H1 (cell line): ENCODE results near the gene CPEB1. TPM values are rescaled to one million over a fixed set of nuclear protein-coding genes. Genes with fewer than 3 reads are reported as not detected.

Experiments used
- CTCF ChIA-PET: fragments of 300-600 bp; sonication (Branson Sonifier 250); formaldehyde crosslinking; loops from one replicate; lab custom pipeline; 2021; ENCODE audit not compliant: partially characterized antibody; lab: Charles Lee
- POLR2A ChIA-PET: fragments of 300-600 bp; sonication (Branson Sonifier 250); formaldehyde crosslinking; loops from one replicate; lab custom pipeline; 2021; ENCODE audit warnings: inconsistent platforms; ENCODE audit not compliant: partially characterized antibody; lab: Charles Lee
- DNase-seq, 2 experiments: peaks; one replicate each; pipeline versions ENCODE4 v3.0.0 to v3.0.0-alpha.2; 2010 to 2022; ENCODE audit warnings: low spot score in 2 of 2, low read depth in 1 of 2, mixed read lengths in 1 of 2
- FAIRE-seq: peaks from 2 replicates; lab custom pipeline; 2011; peaks lifted over from hg19 to GRCh38; lab: Jason Lieb, UNC
- H2AFZ ChIP-seq: 2 replicates; pipeline ENCODE4 v1.8.1; 2012; ENCODE audit warnings: low read length, inconsistent platforms
- H2AK5ac ChIP-seq: 2 replicates; pipeline ENCODE4 v1.6.1; 2013; ENCODE audit warnings: low read depth, low read length
- H2BK120ac ChIP-seq: replicated peaks from 2 replicates; pipeline ENCODE3; 2013; ENCODE audit warnings: low read depth, low read length, inconsistent platforms
- H2BK12ac ChIP-seq: 2 replicates; pipeline ENCODE4 v1.6.1; 2013; ENCODE audit warnings: low read depth, low read length
- H2BK15ac ChIP-seq: 2 replicates; pipeline ENCODE4 v1.6.1; 2013; ENCODE audit warnings: low read length
- H2BK20ac ChIP-seq: 2 replicates; pipeline ENCODE4 v1.6.1; 2013; ENCODE audit warnings: low read length
- H2BK5ac ChIP-seq: 2 replicates; pipeline ENCODE4 v1.6.1; 2013; ENCODE audit warnings: low read depth, low read length
- H3K14ac ChIP-seq: 2 replicates; pipeline ENCODE4 v1.6.1; 2013; ENCODE audit warnings: inconsistent platforms; ENCODE audit not compliant: insufficient read length
- H3K18ac ChIP-seq: 2 replicates; pipeline ENCODE4 v1.6.1; 2013; ENCODE audit warnings: low read length; ENCODE audit errors: extremely low read depth
- H3K23ac ChIP-seq: 2 replicates; pipeline ENCODE4 v1.6.1; 2013; ENCODE audit warnings: inconsistent platforms; ENCODE audit not compliant: insufficient read length
- H3K23me2 ChIP-seq: 2 replicates; pipeline ENCODE4 v1.6.1; 2013; ENCODE audit warnings: low read depth, low read length
- H3K27ac ChIP-seq: 2 replicates; pipeline ENCODE4 v1.6.1; 2011; ENCODE audit warnings: low read depth, low read length, inconsistent platforms
- H3K27me3 ChIP-seq, 4 experiments: replicated peaks in 1 of 4; 1 replicate in 1 of 4; 2 replicates in 3 of 4; pipeline versions ENCODE4 v1.6.1 to v1.8.1; 2011 to 2013; ENCODE audit warnings: low read length in 3 of 4, mild to moderate bottlenecking in 3 of 4, inconsistent platforms in 2 of 4, mixed read lengths in 2 of 4, moderate library complexity in 1 of 4; ENCODE audit not compliant: control insufficient read depth in 3 of 4, insufficient read depth in 3 of 4; ENCODE audit errors: extremely low read depth in 1 of 4
- H3K36me3 ChIP-seq, 4 experiments: 2 replicates each; pipeline versions ENCODE4 v1.6.1 to v1.8.1; 2011 to 2013; ENCODE audit warnings: mild to moderate bottlenecking in 4 of 4, low read length in 3 of 4, moderate library complexity in 2 of 4, control low read depth in 1 of 4, inconsistent platforms in 1 of 4; ENCODE audit not compliant: insufficient read depth in 4 of 4, control insufficient read depth in 2 of 4
- H3K4ac ChIP-seq: replicated peaks from 2 replicates; pipeline ENCODE3; 2013; ENCODE audit warnings: low read length, low read depth, mixed read lengths, inconsistent platforms; ENCODE audit not compliant: insufficient read length
- H3K4me1 ChIP-seq, 4 experiments: replicated peaks in 1 of 4; 1 replicate in 1 of 4; 2 replicates in 3 of 4; pipeline versions ENCODE4 v1.6.1 to v1.8.1; 2011 to 2013; ENCODE audit warnings: low read length in 3 of 4, inconsistent platforms in 2 of 4, mixed read lengths in 1 of 4; ENCODE audit not compliant: insufficient read depth in 4 of 4, control insufficient read depth in 3 of 4
- H3K4me2 ChIP-seq, 2 experiments: 2 replicates each; pipeline versions ENCODE4 v1.6.1 to v1.8.1; 2011 to 2013; ENCODE audit warnings: low read depth in 2 of 2, low read length in 2 of 2, control low read depth in 1 of 2, inconsistent platforms in 1 of 2, mild to moderate bottlenecking in 1 of 2; ENCODE audit not compliant: insufficient read depth in 1 of 2
- H3K4me3 ChIP-seq, 4 experiments: fragments of 200-600, 300-600 bp in 1 of 4; sonication (generic), shearing (Covaris generic), sonication (Bioruptor Twin) in 1 of 4; 2 replicates each; pipeline versions ENCODE4 v1.5.1 to v1.8.1; 2011 to 2016; ENCODE audit warnings: low read length in 4 of 4, low read depth in 3 of 4, control low read depth in 2 of 4, inconsistent platforms in 2 of 4, mild to moderate bottlenecking in 2 of 4, mixed read lengths in 1 of 4, moderate library complexity in 1 of 4; ENCODE audit not compliant: insufficient read depth in 2 of 4; ENCODE audit errors: extremely low read depth in 1 of 4
- H3K56ac ChIP-seq: replicated peaks from 2 replicates; pipeline ENCODE3; 2013; ENCODE audit warnings: low read depth, mild to moderate bottlenecking, mixed read lengths, low read length, inconsistent platforms; ENCODE audit not compliant: insufficient read length
- H3K79me1 ChIP-seq: 2 replicates; pipeline ENCODE4 v1.6.1; 2013; ENCODE audit warnings: low read depth, low read length, control low read depth
- H3K79me2 ChIP-seq, 2 experiments: 2 replicates each; pipeline versions ENCODE4 v1.6.1 to v1.8.1; 2012 to 2013; ENCODE audit warnings: low read length in 2 of 2, mild to moderate bottlenecking in 2 of 2, inconsistent platforms in 1 of 2; ENCODE audit not compliant: insufficient read depth in 2 of 2, control insufficient read depth in 1 of 2
- H3K9ac ChIP-seq, 4 experiments: replicated peaks in 1 of 4; 1 replicate in 1 of 4; 2 replicates in 3 of 4; pipeline versions ENCODE4 v1.6.1 to v1.8.1; 2011 to 2013; ENCODE audit warnings: low read depth in 3 of 4, low read length in 3 of 4, control low read depth in 2 of 4, mild to moderate bottlenecking in 2 of 4, moderate library complexity in 2 of 4, inconsistent platforms in 1 of 4; ENCODE audit errors: extremely low read depth in 1 of 4
- H3K9me3 ChIP-seq, 2 experiments: 2 replicates each; pipeline versions ENCODE4 v1.6.1 to v1.8.1; 2012 to 2013; ENCODE audit warnings: mild to moderate bottlenecking in 2 of 2, moderate library complexity in 2 of 2, control low read depth in 1 of 2, inconsistent platforms in 1 of 2, low read depth in 1 of 2, low read length in 1 of 2, mixed read lengths in 1 of 2; ENCODE audit not compliant: insufficient read depth in 2 of 2
- H4K20me1 ChIP-seq, 2 experiments: replicated peaks in 1 of 2; 2 replicates each; pipeline versions ENCODE3 to v1.8.1; 2011 to 2013; ENCODE audit warnings: inconsistent platforms in 2 of 2, low read length in 2 of 2, mild to moderate bottlenecking in 1 of 2; ENCODE audit not compliant: insufficient read depth in 2 of 2, control insufficient read depth in 1 of 2
- H4K5ac ChIP-seq: 2 replicates; pipeline ENCODE4 v1.6.1; 2013; ENCODE audit warnings: low read length, low read depth, mixed read lengths, inconsistent platforms; ENCODE audit not compliant: insufficient read length
- H4K8ac ChIP-seq: 2 replicates; pipeline ENCODE4 v1.8.0; 2013; ENCODE audit warnings: mild to moderate bottlenecking, moderate library complexity, low read length, inconsistent platforms; ENCODE audit not compliant: insufficient read depth; ENCODE audit errors: extremely low read depth
- H4K91ac ChIP-seq: replicated peaks from 2 replicates; pipeline ENCODE3; 2013; ENCODE audit warnings: low read length, mixed read lengths, inconsistent platforms; ENCODE audit not compliant: insufficient read length
- BACH1 ChIP-seq: IDR thresholded peaks from 2 replicates; pipeline ENCODE4 v1.6.1; 2012; ENCODE audit warnings: low read length, improper control_type of control experiment
- CHD2 ChIP-seq: IDR thresholded peaks from 2 replicates; pipeline ENCODE4 v1.6.1; 2012; ENCODE audit warnings: low read length, improper control_type of control experiment
- CREB1 ChIP-seq: IDR thresholded peaks from 2 replicates; pipeline ENCODE4 v1.6.1; 2012; ENCODE audit warnings: inconsistent platforms
- EP300 ChIP-seq, 2 experiments: IDR thresholded peaks; 1 replicate in 1 of 2; 2 replicates in 1 of 2; pipeline ENCODE4 v1.6.1; 2011 to 2012; ENCODE audit warnings: low read depth in 2 of 2, low read length in 2 of 2, mild to moderate bottlenecking in 2 of 2, borderline replicate concordance in 1 of 2, inconsistent platforms in 1 of 2, moderate library complexity in 1 of 2
- KDM4A ChIP-seq: IDR thresholded peaks from one replicate; pipeline ENCODE4 v1.7.1; 2012; ENCODE audit warnings: low read depth, mild to moderate bottlenecking, moderate library complexity, low read length, inconsistent platforms; ENCODE audit not compliant: severe bottlenecking
- NANOG ChIP-seq: IDR thresholded peaks from 2 replicates; pipeline ENCODE4 v1.6.1; 2011; ENCODE audit warnings: low read length, low read depth, mild to moderate bottlenecking, inconsistent platforms; ENCODE audit not compliant: insufficient read depth, poor library complexity, severe bottlenecking
- POLR2A ChIP-seq, 2 experiments: IDR thresholded peaks; 1 replicate in 1 of 2; 2 replicates in 1 of 2; pipeline ENCODE4 v1.6.1; 2011; ENCODE audit warnings: low read depth in 2 of 2, low read length in 2 of 2, mild to moderate bottlenecking in 2 of 2; ENCODE audit errors: control extremely low read depth in 1 of 2
- SP1 ChIP-seq: IDR thresholded peaks from 2 replicates; pipeline ENCODE4 v1.6.1; 2011; ENCODE audit warnings: low read depth, low read length
- SP4 ChIP-seq: IDR thresholded peaks from 2 replicates; pipeline ENCODE4 v1.6.1; 2012; ENCODE audit warnings: low read length, inconsistent platforms
- TAF7 ChIP-seq: optimal IDR thresholded peaks from 2 replicates; pipeline ENCODE3; 2011; ENCODE audit warnings: low read depth, mild to moderate bottlenecking, inconsistent platforms, low read length, moderate library complexity, borderline replicate concordance
- YY1 ChIP-seq: IDR thresholded peaks from 2 replicates; pipeline ENCODE4 v1.6.1; 2011; ENCODE audit warnings: low read depth, mild to moderate bottlenecking, low read length
- WGBS, 2 experiments: shearing (Covaris generic) in 1 of 2; methylation state at CpG; one replicate each; pipeline versions ENCODE4 v1.1.6 to v1.1.7; 2013 to 2015; ENCODE audit warnings: low lambda C conversion rate in 2 of 2, mixed read lengths in 2 of 2, inconsistent platforms in 1 of 2, low coverage in 1 of 2, missing lambda C conversion rate in 1 of 2; ENCODE audit not compliant: insufficient replicate concordance in 2 of 2, insufficient coverage in 1 of 2, insufficient read length in 1 of 2; ENCODE audit errors: extremely low coverage in 1 of 2, missing lambda C conversion rate in 1 of 2; 5-methylcytosine and 5-hydroxymethylcytosine counted together
- polyA plus RNA-seq, 7 experiments: library from polyadenylated mRNA; depleted of rRNA in 3 of 7; stranded (reverse) in 5 of 7; unstranded in 2 of 7; fragments of >200 nt in 5 of 7; fragments of 200-250 nt in 2 of 7; gene quantifications; 1 replicate in 5 of 7; 2 replicates in 1 of 7; 4 replicates in 1 of 7; pipeline versions ENCODE4 v1.2.1 to v1.2.3, GENCODE V29; 2011 to 2013; ENCODE audit warnings: missing spikeins in 2 of 7, mixed read lengths in 2 of 7
- total RNA-seq: library from RNA; stranded (reverse); fragmentation: NEBNext Ultra II Directional; extraction: Animal tissue kit (Norgen Biotek cat#: 25700); gene quantifications from 2 replicates; pipeline ENCODE4 v1.2.1, GENCODE V29; 2021
- TF ChIP-seq, protein P1 (sequence below): IDR thresholded peaks from 2 replicates; pipeline ENCODE4 v1.6.1; 2012; ENCODE audit warnings: inconsistent platforms

The CPEB1 gene
- total and polyA plus RNA-seq, 2 of the 8 experiments (the other 6 are each of a cell fraction or from before 2014, with no cell fraction given) = 4.4 to 4.5 TPM

DNA sequence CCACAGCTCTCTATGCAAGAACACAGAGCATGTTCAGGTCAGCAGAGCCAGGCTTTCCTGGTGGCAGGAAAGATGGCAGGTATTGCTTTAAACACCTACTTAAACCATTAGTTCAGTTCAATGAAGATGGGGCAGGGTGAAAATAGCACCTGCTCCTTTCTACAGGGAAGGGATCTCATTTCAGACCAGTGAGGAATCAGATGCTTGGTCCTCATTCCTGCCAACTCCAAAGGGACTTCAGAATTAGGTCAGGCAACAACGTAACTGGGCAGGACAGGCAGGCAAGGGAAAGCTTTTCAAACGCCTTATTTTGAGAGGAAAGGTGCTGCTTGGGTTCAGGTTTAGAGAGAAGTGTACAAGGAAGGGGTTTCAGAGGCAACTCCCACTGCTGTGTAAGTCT, 94.3 kb downstream of the CPEB1 start:
- CTCF ChIA-PET = interaction anchor here (1.1 to 1.6 kb wide), 2 partner anchors 12 to 87 kb away, joined by 3 to 8 read pairs; no protein-coding TSS in a partner anchor
- 83% methylated on average over 2 of the region's 2 CpGs; no CpG with 5 or more reads in 1 of the 2 experiments for WGBS, 2 experiments
- H3K4me1 ChIP-seq = 0 out of 7 replicates have a peak, but pooled peaks cover 0 to 4% (median 0%) of the 10 kb centered on the region in 4 experiments

More for the DNA sequence above, 94.3 kb downstream of the CPEB1 start:
- TF ChIP-seq EP300 (IDR thresholded peaks at IDR 0.05; ENCODE audit: borderline replicate concordance in 1 of 2, low read depth in 2 of 2, low read length in 2 of 2) (no peak), SP1 (no peak), TAF7 (no peak), BACH1 (no peak), NANOG (no peak), KDM4A (no peak), CREB1 (no peak), YY1 (no peak), POLR2A (IDR thresholded peaks at IDR 0.05; ENCODE audit: control extremely low read depth in 1 of 2, low read depth in 2 of 2, low read length in 2 of 2) (no peak), SP4 (no peak), CHD2 (no peak)
- TF ChIP-seq, protein P1, sequence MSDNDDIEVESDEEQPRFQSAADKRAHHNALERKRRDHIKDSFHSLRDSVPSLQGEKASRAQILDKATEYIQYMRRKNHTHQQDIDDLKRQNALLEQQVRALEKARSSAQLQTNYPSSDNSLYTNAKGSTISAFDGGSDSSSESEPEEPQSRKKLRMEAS = no peak
- Histone ChIP-seq H3K56ac (no peak overlapping the region), H2BK15ac (no peak overlapping the region), H2BK12ac (no peak overlapping the region), H3K9me3 (no peaks in the 10 kb centered on the region), H3K14ac (no peak overlapping the region), H3K27me3 (peaks cover 0 to 3% (median 0%) of the 10 kb centered on the region in 4 experiments; a peak in 2 of 7 replicates), H3K23ac (no peak overlapping the region), H3K36me3 (no peaks in the 10 kb centered on the region), H3K23me2 (no peaks in the 10 kb centered on the region), H3K4me2 (no peak overlapping the region), H4K5ac (no peak overlapping the region), H2BK120ac (no peak overlapping the region), H2AK5ac (no peak overlapping the region), H2BK5ac (no peak overlapping the region), H3K18ac (no peak overlapping the region), H3K4me3 (no peak overlapping the region), H4K8ac (no peak overlapping the region), H3K79me1 (no peaks in the 10 kb centered on the region), H3K27ac (no peak overlapping the region), H4K20me1 (no peaks in the 10 kb centered on the region), H3K79me2 (no peaks in the 10 kb centered on the region), H4K91ac (no peak overlapping the region), H2AFZ (no peak overlapping the region), H2BK20ac (no peak overlapping the region), H3K9ac (no peak overlapping the region), H3K4ac (no peak overlapping the region)
- no peak for DNase-seq
- no peak for FAIRE-seq
- POLR2A ChIA-PET = interaction anchor here (0.9 to 9.9 kb wide), 4 partner anchors 8 to 15 kb away, joined by 3 to 95 read pairs (median 4); partner anchors contain the start of gene RPS17
